HG02610 (cell line): ENCODE measurements around the gene ERAL1.

Source experiments
- ATAC-seq: cut with Tn5 transposase; IDR thresholded peaks from one replicate; pipeline ENCODE4 v1.9.1; 2021; ENCODE audit warnings: mild to moderate bottlenecking, moderate library complexity; ENCODE audit not compliant: unreplicated experiment

Gene ERAL1

DNA sequence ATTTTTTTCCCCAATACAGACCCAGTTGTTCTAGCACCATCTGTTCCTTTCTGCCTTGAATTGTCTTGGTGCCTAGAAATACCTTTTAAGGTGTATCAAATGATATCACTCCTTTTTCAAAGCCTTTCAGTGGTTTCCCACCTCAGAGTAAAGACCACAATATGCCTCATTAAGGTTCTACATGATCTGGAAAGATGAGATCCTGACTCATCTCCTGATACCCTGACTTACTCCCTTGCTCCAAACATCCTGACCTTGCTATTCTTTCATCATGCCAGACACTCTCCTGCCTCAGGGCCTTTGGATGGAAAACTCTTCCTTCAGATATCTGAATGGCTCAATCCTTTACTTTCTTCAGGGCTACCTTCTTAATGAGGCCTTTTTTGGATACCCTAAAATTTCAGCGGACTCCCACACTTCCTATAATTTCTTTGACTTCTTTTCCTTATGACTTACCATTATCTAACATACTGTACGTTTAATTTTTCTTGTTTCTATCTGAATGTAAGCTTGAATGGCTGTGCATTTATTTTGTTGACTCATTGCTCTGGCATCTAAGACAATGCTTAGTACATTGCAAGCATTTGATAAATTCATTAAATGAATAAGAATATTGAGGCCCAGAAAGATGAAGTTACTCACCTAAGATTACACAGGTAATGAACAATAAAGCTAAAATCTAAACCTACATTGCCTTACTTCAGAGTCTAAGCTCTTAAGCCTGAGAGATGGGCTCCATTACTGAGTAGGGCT lies 23.5 kb downstream of the ERAL1 start:
- ATAC-seq, result no peak

DNA sequence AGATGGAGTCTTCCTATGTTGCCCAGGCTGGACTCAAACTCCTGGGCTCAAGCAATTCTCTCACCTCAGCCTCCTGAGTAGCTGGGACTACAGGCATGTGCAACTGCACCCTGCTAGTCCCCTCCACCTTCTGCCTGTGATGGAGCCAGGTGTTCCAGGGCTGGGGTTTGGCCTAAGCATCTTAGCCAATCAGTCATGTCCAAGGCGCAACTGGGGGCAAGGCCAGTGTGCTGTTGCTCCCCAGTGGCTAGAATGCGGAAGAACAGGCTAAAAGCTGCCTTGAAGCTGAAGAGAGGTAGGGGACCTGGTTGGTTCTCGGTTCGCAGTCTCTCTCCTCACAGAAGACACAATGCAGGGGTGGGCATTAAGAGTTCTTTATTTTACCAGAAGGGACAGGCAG lies 24.2 kb downstream of the ERAL1 start:
- no peak for ATAC-seq

DNA sequence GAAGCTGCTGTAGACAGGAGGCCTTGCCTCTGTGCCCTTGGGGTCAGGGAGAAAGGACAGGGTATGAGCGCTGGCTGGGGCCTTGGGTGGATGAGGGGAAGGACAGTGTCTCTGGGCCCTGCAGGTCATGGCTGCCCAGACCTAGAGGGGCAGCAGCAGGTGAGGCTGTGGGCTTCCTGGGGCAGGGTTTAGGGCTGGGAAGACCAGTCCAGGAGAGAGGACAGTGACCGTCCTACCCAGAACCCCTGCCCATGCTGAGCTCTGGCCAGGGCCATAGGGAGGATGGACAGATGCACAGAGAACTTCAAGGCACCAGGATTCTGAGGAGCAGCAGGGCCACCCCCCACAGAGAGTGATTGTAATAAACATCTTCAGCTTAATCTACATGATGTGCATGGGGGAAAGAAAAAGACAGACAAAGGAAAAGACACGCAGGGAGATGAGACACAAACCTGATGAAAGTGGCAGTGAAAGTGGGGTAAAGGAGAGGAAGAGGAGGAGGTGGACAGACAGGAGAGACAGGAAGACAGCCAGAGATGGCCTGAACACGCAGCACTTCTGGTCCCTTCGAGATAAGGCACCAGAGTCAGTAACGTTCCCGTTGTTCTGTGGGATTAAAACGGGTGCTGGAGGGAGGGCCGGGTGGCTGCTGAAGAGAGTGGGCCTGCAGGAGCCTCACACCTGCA lies 25.2 kb downstream of the ERAL1 start:
- ATAC-seq, result no peak

DNA sequence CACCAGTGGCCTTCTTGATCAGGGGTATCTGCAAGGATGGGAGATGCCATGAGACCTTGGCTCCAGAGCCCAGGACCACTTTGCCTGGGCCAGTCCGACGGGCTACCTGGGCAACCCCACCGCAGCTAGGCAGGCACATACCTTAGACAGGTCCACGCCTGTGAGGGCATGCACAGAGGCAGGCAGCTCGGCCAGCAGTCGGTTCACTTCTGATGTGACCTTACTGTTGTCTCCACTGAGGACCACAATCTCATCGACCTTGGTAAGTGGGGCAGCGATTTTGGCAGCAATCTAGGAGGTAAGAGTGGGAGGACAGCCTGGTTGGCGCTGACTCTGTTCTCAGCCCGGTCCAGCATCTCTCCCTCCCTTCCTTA lies 25.7 kb downstream of the ERAL1 start:
- no peak for ATAC-seq

DNA sequence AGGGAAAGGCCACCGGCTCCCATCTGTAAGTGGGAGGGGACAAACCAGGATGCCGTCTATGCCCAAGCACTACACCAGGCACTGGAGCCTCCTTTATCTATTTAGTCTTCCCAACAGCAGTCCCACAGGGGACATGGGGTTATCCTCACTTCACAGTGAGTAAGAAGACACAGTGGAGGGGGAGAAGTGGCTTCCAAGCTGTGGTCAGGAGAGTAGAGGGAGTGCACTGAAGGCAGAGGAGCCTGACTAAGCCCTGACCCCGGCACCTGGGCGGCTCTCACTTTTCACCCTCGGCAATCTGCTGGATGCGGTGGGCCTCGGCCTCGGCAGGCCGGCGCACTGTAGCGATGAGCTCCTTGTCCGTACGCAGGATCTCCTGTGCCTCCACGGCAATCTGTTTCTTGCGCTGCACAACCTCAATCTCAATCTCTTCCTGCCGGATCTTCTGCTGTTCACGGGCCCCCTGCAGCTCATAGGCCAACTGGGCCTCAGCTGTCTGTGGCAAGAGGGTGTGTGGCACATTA lies 26.8 kb downstream of the ERAL1 start:
- ATAC-seq, result no peak

DNA sequence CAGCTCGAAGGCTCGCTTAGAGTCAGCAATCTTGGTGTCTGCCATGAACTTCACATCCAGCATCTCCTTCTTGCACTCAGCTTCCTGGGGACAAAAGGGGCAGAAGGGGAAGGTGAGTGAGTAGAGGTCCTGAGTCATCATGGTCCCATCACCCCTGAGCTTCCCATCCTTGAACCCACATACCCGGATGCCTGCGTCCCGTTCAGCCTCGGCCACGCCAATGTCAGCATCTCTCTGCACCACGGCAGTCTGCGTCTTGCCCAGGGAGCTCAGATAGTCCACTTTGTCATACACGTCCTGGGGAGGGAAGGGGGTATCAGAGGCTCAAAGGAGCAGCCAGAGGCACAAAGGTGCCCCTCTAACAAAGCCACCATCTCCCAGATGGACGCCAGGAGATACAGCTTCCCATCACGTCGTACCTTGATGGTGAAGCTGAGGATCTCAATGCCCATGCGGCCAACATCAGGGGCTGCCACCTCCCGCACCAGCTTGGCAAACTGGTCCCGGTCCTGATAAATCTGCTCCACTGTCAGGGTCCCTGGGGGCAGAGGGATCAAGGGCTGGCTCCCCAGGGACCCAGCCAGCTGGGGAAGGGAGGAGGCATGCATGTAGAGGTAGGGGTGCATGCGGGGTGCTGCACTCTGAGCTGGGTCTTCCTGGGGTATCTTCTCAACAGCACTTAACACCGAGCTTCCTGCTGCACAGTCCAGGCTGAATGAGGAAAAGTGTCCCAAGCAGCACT lies 27.5 kb downstream of the ERAL1 start:
- ATAC-seq, result no peak

DNA sequence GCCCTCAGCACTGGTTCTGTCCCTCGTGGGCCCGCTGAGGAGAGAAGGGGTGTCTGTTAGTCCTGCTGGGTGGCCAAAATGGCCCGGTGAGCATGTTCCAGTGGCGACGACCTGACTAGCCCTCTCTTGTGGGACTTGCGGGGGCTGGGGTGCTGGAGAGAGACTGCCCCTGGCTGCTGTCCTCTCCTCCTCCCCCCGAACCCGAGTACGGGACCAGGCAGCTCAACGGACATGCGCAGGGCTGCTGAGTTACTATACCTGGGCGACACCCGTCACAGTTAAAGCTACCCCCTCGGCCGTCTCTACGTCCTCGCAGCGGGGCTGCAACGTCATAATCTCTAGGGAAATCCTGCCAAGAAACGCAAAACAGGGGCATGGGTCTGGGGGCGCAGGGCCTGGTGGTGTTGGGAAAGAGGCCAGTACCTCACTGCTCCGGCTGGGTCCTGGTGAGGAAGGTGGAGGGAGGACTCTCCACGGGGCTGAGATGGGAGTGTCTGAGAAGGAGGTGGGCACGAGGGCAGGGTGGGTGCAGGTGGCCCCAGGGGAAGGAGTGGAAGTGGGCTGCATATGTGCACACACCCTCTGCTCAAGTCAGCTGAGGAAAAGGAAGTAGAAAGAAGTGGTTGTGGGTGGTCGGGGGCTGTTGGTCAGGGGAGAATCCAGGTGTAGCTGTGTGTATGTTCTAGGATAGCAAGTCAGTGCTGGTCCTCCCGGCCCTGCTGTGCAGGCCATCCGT lies 29.3 kb downstream of the ERAL1 start:
- no peak for ATAC-seq

DNA sequence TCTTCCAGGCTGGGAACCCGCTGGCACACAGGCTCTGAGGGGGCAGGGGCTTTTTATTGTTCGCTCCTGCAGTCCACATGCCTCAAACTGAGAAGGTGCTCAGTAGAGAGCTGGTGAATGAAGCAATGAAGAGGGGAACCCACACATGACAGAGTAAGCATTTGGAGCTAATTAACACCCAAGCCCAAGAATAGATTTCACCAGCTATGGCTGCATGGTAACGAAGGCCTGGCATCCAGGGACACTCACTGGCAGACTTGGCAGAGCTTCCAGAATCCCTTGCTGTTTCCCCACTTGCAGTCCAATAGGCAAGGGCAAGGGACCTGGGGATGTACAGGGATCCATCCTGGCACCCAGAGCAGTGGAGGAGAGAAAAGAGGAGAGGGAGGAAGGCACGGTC lies 30.5 kb downstream of the ERAL1 start:
- no peak for ATAC-seq

DNA sequence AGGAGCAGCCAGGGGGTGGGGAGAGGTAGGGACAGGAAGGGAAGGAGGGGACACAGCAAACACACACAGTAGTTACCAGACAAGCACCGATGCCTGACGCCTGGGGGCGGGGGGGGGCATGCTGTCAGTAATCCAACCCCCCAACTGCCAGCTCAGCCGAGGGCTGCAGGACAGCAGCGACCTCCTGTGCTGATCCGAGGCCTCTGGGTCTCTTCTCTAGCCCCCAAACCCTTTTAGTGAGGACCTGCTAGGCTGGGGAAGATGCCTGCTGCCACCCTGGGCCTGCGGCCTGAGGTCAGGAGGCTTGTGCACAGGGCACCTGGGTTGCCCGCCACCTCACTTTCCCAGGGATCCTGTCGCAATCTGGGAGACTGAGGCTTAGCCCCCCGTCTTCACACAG lies 31.1 kb downstream of the ERAL1 start:
- no peak for ATAC-seq

DNA sequence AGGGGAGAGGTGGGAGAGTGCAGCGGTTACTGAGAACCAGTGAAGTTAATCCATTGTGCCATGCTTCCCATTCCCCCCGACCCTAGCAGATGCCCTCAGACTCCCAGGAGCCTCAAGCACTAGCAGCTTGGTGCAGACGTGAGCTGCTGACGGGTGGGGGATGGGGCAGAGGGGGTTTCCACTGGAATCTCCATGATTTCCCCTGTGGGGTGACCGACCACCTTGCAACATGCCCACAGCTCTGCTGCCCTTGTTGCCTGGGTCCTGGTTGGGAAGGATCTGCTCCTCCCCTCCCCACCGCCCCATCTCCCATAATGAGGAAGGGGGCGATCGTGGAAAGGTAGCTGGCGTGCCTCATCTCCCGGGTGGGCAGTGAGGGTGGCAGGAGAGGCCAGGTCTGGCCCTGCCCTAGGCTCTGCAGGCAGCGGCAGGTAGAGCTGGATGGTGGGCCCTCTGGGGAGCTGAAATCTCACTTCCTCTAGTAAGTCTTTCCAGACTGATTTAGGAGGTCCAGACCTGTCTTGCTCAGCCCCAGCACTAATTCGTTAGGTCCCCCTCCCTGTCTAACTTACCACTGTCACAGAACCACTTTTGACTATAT lies 33.2 kb downstream of the ERAL1 start:
- no peak for ATAC-seq

DNA sequence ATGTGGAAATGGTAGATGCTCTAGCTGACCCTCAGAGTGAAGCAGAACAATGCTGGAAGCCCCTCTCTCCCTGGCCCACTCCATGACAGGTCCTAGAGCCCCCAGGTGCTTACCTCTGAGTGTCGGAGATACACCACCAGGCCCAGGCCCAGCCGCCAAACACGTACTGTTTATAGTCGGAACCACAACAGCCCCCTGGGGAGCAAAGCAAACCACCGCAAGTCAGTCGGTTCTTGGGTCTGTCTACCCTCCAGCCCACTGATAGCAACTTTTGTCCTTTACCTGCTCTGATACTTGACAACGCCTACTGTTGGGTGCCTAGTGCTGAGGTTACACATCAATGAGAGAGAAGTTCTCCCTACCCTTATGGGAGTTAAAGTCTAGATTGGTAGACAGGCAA lies 34.0 kb downstream of the ERAL1 start:
- no peak for ATAC-seq

DNA sequence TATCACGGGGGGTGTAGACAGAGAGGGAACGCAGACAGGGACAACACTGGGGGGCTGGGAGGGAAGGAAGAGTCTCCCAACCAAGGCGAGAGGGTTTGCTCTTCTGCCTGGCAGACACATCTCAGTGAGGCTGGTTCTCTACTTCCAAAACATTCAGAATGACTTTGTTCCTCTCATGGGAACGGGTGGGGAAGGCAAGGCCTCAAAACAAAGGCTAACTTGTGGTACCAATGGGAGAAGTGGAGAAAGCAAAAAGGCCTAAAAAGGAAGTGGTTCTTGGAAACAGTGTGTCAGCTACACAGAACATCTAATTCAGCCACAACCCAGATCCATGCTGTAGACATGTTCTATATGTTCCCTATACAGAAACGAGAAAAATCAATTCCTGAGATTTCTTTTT lies 35.2 kb downstream of the ERAL1 start:
- no peak for ATAC-seq

DNA sequence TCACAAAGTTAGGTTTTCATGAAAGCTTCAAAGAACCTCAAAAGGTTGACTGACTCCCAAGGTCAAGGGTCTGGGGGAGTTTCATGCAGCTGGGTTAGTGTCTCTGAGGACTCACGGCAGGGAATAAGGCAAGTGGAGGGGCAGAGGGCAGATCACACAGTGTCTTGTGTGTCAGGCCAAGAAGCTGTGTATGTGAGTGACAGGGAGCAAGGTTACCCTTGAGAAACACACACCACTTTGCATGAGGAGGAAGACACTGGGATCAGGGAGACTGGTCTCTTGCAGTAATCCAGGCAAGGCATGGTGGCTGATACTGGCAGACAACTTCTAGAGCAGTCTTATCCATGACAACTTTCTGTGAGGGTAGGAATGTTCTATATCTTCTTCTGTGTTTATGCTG lies 36.4 kb downstream of the ERAL1 start:
- no peak for ATAC-seq

DNA sequence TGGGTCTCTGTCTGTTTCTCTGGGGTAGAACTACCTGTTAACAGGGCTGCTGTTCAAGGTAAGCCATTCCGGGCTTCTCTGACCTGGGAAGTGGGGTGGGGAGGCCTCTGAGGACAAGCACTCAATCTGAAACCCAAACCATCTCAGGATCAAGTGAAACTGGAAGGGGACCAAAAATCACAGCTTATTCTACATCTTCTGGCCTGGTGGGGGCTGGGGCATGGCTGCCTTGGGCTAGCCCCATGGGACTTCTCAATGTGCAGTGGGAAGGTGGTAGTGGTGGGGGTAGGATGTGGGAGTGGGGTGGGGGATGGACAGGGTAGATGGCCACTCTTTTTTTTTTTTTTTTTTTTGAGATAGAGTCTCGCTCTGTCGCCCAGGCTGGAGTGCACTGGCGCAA lies 37.2 kb downstream of the ERAL1 start:
- ATAC-seq, result no peak

DNA sequence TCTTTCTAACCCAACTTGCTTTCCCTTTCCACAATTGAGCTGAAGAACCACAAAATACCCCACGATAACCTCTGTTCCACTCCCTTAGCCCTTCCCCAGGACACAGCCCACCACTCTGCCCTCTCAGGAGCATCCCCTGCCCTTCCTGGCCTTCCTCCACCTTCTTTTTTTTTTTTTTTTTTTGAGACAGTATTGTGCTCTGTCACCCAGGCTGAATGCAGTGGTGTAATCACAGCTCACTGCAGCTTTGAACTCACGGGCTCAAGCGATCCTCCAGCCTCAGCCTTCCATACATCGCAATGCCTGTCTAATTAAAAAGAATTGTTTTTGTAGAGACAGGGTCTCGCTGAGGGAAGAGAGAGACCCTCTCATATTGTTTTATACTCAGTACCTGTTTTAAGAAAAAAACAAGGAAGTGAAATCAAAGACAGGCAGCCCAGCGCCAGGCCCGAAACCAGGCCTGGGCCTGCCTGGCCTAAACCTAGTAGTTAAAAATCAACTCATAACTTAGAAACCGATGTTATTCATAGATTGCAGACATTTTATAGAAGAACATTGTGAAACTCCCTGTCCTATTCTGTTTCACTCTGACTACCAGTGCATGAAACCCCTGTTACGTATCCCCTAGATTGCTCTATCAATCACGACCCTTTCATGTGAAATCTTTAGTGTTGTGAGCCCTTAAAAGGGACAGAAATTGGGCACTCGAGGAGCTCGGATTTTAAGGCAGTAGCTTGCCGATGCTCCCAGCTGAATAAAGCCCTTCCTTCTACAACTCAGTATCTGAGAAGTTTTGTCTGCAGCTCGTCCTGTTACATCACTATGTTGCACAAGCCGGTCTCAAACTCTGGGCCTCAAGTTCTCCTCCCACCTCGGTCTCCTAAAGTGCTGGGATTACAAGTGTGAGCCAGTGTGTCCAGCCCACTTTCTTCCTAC lies 38.7 kb downstream of the ERAL1 start:
- peak; percentile 30 for ATAC-seq

DNA sequence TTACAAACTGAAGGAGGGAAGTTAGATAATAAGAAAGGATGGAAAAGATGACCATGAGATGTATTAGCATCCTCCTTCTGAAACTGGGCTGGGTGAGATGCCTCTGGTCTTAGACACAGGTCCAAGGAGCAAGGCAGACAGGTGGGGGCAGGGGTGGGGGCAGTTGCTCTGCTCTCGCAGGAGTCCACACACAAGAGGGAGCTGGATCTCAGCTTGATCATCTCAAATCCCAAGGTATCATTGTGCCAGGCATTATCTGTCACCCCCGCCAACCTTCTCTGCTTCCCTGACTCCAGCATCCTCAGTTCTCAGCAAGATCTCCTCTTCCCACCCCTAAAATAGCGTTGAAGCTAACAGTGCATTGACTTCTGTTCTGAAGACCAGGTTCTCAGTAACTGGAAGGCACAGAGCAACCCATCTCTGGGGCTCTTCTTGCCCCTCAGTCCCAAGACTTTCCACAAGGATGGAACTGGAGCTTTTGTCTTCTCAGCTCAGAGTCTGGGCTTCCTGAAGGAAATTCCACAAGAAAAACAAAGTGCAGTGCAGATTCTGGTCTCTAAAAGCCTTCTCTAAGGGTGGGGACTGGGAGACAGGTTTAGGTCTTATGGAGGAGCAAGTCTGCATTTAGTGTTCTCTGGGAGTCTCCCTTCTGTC lies 41.1 kb downstream of the ERAL1 start:
- ATAC-seq, result no peak

DNA sequence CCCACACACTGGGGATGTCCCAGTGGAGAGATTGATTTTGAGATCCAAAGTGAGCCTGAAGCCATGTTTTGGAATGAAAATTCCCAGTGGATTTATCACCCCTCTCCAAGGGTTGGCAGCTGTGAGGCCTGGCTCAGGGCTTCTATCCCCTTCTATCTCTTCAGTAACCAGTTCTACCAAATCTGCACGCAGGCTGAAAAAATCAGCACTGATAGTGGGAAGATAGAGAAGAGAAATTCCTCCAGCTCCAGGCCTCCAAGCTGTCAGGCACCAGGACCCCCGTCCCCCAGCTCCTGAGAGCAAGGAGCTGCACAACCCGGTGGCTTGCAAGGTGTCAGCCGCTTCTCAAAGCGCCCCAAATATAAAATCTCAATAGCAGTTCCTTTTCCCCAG lies 41.7 kb downstream of the ERAL1 start:
- no peak for ATAC-seq

DNA sequence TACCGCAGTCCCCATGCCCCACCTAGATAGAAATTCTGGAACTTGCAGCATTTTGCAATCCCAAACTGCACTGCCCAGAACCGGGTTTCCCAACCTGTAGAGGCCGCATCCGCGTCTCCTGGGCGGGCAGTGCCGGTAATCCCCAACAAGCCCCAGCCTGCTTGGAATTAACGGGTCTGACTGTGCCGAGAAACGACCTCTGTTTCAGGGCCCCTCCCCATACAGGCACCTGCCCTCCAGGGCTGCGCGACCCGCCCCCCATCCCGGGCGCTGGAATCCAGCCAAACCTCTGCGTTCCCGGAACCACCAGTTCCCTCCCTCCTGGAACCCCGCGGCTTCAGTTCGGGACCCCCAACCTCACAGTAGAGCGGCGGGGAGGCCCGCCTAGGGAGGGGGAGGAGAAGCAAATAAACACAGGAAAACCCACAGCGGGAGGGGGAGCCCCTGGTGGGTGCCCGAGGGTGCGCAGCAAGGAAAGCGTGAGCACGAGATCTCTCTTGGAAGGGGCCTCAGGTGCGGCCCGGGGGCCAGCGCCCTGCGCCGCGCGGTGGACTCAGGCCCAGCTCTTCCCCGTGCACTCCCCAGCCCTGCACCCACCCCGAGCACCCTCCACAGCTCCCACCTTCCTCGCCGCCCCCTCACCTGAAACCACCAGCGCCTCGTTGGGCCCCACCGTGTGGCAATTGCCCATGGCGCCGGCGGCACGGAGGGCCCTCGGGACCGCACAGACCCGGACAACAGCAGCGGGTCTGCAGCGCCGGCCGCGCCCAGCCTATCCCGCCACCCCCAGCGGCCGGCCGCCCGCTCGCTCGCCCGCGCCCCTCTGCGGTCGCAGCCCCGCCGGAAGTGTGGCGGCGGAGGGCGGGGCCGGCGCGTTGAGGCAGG lies 42.3 kb downstream of the ERAL1 start, which contains the start of gene FLOT2:
Gene FLOT2 (minus strand): TSS at position 850 of the 885 bp plus-strand sequence. CDS start 159 bp downstream, at position 691.
- ATAC-seq, result no peak
